Cardiac fibroblast (primary cell): ENCODE measurements around the gene METRN.

Experiments
- DNase-seq, 2 donors: peaks; one replicate each; pipeline versions ENCODE4 v3.0.0 to v3.0.0-alpha.2; 2010; ENCODE audit warnings: low read depth in 2 of 2
- H3K4me3 ChIP-seq, 2 donors: replicated peaks in 1 of 2; 1 replicate in 1 of 2; 2 replicates in 1 of 2; pipeline ENCODE4 v1.5.1; 2011; ENCODE audit warnings: low read depth in 2 of 2, low read length in 2 of 2, mild to moderate bottlenecking in 2 of 2, moderate library complexity in 1 of 2
- TF ChIP-seq, protein P1 (sequence below): IDR thresholded peaks from one replicate; pipeline ENCODE4 v1.5.1; 2011; ENCODE audit warnings: low read depth, mild to moderate bottlenecking, low read length, inconsistent platforms

Gene METRN

DNA sequence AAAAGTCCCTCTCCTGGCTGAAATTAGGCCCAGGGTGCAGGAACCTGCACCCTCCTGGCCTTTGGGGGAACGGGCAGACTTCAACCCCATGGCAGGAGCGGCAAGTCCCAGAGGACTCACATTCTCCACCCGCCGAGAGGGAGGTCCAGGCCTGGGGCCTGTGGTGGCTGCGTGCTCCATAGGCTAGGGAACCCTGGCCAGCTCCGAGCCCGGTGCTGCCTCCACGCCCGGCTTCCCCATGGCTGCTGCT, 11.2 kb downstream of the METRN start:
- no peak overlapping the region for H3K4me3 ChIP-seq
- TF ChIP-seq, protein P1, sequence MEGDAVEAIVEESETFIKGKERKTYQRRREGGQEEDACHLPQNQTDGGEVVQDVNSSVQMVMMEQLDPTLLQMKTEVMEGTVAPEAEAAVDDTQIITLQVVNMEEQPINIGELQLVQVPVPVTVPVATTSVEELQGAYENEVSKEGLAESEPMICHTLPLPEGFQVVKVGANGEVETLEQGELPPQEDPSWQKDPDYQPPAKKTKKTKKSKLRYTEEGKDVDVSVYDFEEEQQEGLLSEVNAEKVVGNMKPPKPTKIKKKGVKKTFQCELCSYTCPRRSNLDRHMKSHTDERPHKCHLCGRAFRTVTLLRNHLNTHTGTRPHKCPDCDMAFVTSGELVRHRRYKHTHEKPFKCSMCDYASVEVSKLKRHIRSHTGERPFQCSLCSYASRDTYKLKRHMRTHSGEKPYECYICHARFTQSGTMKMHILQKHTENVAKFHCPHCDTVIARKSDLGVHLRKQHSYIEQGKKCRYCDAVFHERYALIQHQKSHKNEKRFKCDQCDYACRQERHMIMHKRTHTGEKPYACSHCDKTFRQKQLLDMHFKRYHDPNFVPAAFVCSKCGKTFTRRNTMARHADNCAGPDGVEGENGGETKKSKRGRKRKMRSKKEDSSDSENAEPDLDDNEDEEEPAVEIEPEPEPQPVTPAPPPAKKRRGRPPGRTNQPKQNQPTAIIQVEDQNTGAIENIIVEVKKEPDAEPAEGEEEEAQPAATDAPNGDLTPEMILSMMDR = no peak
- DNase-seq = no peak

DNA sequence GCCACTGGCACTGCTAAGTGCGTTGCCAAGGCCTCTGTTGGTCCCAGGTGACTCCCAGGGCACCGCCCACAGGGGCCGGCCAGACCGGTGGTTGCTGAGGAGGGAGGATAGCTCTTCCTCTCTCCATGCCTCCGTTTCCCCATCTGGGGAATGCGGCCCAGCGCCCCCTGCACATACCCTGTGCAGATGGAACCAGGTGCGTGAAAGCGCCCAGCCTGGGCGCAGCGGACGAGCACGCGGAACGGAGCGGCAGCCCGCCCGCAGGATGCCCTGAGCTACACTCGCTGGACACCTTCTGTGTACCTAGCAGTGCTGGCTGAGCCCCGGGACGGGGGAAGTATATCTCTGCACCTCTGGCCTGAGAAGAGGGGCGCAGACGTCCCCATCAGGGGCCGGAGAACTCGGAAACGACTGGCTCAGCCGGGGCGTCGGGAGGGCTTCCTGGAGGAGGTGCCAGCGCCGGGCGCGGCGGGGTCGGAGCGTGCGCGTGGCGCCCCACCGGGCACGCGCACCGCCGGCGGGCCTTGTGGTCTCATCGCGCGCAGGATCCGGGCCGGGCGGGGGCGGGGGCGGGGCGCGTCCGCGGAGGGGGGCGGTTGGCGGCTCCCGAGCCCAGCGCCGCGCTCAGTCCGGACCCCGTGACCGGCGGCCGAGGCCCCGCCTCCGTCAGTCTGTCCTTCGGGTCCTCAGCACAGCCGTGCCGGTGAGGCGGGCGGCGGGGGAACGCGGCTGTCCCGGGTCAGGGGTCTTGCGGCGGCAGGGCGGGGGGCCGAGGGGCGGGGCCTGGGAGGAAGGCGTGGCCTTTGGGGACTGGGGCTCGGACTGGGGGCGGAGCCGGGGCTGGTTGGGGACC, 11.7 kb downstream of the METRN start, which contains the start of the genes CCDC78 and HAGHL:
TSS of gene CCDC78 (minus strand) at position 6 of the 853 bp plus-strand sequence. CDS start 76 bp downstream, outside the sequence.
TSS of gene HAGHL (plus strand) at position 669 of the 853 bp plus-strand sequence. CDS start 404 bp downstream, outside the sequence.
- TF ChIP-seq, protein P1 = no peak
- peak within 1 kb of the TSS; percentile 63 to 81 for H3K4me3 ChIP-seq
- DNase-seq = peak in 1 of 2 donors; percentile 63

DNA sequence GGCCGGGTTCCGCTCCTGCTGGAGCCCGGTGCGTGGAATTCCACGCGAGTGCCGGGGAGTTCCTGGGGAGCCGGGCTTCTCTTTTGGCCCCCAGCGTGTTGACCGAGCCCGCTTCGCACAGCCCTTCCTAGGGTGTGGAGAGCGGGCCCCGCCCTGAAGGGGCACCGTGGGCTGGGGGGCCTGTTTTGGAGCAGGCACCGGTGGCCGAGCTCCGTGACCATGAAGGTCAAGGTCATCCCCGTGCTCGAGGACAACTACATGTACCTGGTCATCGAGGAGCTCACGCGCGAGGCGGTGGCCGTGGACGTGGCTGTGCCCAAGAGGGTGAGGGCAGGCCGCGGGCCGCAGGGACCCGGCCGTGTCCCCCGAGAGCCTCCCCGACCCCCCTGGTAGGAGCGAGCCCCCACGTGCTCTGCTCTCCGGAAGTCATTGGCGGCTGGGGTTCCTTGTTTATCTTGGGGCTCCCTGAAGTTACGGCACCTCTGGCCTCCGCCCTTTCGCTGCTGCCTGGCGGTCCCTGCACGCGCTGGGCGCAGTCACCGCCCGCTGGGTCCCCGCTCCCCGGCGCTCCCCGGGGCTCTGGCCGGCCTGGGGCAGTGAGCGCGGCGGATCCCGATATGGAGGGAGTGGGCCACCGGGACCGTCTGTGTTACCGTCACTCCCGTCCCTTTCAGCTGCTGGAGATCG, 12.5 kb downstream of the METRN start:
- peak overlapping the region; percentile 63 to 81 for H3K4me3 ChIP-seq
- DNase-seq = no peak
- TF ChIP-seq, protein P1 = no peak

DNA sequence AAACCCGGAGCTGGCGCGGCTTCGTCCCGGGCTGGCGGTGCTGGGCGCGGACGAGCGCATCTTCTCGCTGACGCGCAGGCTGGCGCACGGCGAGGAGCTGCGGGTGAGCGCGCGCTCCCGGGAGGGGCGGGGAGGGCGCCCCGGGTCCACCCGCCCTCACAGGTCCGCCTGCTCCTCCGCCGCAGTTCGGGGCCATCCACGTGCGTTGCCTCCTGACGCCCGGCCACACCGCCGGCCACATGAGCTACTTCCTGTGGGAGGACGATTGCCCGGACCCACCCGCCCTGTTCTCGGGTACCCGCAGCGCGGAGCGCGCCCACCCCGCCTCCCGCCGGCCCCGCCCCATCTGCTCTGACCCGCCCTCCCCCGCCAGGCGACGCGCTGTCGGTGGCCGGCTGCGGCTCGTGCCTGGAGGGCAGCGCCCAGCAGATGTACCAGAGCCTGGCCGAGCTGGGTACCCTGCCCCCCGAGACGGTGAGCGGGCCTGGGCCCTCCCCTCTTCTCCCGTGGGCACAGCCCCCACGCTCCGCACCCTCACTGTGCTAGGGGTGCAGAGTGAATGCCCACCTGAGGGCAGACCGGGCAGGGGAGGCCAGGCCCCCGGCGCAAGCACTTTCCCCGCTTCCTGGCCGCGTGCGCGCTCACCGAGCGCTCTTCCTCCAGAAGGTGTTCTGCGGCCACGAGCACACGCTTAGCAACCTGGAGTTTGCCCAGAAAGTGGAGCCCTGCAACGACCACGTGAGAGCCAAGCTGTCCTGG, 13.4 kb downstream of the METRN start:
- TF ChIP-seq, protein P1 = no peak
- DNase-seq = peak; percentile 79 to 82
- peak overlapping the region; percentile 45 to 63 for H3K4me3 ChIP-seq

DNA sequence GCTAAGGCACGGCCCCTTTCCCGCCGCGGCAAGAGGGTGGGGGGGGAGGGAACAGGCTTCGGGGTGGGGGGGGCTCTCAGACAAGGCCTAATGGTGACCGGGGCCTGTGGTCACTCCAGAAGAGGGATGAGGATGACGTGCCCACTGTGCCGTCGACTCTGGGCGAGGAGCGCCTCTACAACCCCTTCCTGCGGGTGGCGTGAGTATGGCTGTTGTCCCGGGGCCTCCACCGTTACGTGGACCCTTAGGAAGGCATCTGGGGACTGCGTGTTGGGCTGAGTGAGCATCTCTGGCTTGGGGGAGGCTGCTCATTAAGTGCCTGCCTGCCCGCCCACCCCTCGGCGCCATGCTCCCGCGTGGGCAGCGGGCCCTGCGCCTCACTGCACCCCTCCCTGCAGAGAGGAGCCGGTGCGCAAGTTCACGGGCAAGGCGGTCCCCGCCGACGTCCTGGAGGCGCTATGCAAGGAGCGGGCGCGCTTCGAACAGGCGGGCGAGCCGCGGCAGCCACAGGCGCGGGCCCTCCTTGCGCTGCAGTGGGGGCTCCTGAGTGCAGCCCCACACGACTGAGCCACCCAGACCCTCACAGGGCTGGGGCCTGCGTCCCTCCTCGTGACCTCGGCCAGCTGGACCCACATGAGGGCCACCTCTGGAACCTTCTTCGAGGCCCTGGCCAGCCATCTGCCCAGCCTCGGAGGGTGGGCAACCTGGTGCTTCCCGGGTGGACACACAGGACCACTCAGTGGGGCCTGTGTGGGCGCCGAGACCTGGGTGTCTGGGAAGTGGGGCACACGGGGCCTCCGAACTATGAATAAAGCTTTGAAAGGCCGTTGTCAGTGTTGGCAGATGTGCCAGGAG, 14.2 kb downstream of the METRN start:
- TF ChIP-seq, protein P1 = no peak
- DNase-seq = no peak
- peak overlapping the region in 1 of 2 donors; percentile 45 for H3K4me3 ChIP-seq
